Measurements from ENCODE around the gene TRAPPC2L. TPM values are rescaled to one million over a fixed set of nuclear protein-coding genes. Genes with fewer than 3 reads are reported as not detected.
"Not testable (repeated sequence)": the region's sequence is repeated elsewhere in the genome, so short reads cannot be mapped to it uniquely, and the experiment has no call there.

Gene TRAPPC2L
- total RNA-seq, 6 experiments from 2014 or later = 58.0 to 75.9 (median 65.6) TPM

DNA sequence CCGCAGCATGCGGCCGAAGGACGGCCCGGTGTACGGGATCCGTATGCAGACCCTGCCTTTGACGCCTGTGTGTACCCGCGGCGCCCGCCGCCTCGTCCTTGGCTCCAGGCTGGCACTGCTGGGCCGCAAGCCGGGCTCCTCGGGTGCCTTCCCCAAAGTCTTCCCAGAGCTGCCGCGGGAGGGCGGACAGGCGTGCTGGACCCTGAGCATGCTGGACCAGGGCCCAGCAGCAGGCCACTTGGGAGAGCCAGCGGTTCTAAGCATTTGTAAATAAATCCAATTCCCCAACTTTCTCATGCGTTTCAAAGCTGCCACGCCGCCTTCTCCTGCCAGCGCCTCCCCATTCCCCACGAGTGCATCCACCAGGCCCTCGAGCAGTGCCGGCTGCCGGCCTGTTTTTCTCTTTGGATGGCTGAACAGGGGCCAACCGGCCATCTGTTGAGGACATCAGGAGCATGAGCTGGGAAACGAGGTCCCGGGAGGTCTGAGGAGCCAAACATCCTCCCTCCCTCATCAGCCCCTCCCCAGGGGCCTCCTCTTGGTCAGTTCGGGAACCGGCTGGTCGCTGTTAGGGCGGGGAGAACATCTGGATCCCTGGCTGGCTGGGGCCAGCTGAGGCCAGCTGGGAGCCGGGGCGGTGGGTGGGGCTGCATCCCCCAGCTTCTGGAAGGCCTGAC lies 30.1 kb downstream of the TRAPPC2L start:
- no peak overlapping the region for H3K27ac Mint-ChIP-seq
- no peak overlapping the region for H3K4me3 Mint-ChIP-seq
- no peaks in the 10 kb centered on the region for H3K36me3 Mint-ChIP-seq (ENCODE audit: low read depth)
- no peaks in the 10 kb centered on the region for H3K4me1 Mint-ChIP-seq (ENCODE audit: low read depth)
- DNase-seq = no peak
- peaks cover 5% of the 10 kb centered on the region for H3K27me3 Mint-ChIP-seq (ENCODE audit: insufficient read depth)
- TF ChIP-seq, protein P1, sequence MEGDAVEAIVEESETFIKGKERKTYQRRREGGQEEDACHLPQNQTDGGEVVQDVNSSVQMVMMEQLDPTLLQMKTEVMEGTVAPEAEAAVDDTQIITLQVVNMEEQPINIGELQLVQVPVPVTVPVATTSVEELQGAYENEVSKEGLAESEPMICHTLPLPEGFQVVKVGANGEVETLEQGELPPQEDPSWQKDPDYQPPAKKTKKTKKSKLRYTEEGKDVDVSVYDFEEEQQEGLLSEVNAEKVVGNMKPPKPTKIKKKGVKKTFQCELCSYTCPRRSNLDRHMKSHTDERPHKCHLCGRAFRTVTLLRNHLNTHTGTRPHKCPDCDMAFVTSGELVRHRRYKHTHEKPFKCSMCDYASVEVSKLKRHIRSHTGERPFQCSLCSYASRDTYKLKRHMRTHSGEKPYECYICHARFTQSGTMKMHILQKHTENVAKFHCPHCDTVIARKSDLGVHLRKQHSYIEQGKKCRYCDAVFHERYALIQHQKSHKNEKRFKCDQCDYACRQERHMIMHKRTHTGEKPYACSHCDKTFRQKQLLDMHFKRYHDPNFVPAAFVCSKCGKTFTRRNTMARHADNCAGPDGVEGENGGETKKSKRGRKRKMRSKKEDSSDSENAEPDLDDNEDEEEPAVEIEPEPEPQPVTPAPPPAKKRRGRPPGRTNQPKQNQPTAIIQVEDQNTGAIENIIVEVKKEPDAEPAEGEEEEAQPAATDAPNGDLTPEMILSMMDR (IDR thresholded peaks at IDR 0.05) = no peak
- H3K9me3 Mint-ChIP-seq = peaks cover 14% of the 10 kb centered on the region

DNA sequence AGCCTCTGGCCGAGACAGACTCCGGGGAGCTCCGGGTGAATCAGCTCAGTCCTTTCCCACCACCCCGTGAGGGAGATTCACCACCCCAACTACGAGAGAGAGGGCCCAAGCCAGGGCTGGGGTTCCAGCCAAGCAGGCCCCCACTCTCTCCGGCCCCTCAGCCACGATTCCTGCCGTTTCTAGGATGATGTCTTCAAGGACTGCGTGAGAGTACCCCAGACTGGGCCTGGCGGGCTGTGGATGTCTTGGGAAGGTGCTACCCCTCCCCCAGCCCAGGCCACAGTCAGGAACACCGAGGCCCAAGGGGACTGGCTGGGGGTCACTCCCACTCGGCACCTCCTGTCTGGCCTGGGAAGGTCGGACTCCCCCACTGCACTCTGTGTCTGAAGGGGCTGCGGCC lies 31.1 kb downstream of the TRAPPC2L start:
- H3K4me3 Mint-ChIP-seq = no peak overlapping the region
- H3K27ac Mint-ChIP-seq = no peak overlapping the region
- no peak for DNase-seq
- H3K27me3 Mint-ChIP-seq (ENCODE audit: insufficient read depth) = peaks cover 7% of the 10 kb centered on the region; the same call in 1 of the 2 replicates
- TF ChIP-seq, protein P1 (IDR thresholded peaks at IDR 0.05) = no peak
- H3K9me3 Mint-ChIP-seq = peaks cover 14% of the 10 kb centered on the region
- no peaks in the 10 kb centered on the region for H3K4me1 Mint-ChIP-seq (ENCODE audit: low read depth)
- H3K36me3 Mint-ChIP-seq (ENCODE audit: low read depth) = no peaks in the 10 kb centered on the region

DNA sequence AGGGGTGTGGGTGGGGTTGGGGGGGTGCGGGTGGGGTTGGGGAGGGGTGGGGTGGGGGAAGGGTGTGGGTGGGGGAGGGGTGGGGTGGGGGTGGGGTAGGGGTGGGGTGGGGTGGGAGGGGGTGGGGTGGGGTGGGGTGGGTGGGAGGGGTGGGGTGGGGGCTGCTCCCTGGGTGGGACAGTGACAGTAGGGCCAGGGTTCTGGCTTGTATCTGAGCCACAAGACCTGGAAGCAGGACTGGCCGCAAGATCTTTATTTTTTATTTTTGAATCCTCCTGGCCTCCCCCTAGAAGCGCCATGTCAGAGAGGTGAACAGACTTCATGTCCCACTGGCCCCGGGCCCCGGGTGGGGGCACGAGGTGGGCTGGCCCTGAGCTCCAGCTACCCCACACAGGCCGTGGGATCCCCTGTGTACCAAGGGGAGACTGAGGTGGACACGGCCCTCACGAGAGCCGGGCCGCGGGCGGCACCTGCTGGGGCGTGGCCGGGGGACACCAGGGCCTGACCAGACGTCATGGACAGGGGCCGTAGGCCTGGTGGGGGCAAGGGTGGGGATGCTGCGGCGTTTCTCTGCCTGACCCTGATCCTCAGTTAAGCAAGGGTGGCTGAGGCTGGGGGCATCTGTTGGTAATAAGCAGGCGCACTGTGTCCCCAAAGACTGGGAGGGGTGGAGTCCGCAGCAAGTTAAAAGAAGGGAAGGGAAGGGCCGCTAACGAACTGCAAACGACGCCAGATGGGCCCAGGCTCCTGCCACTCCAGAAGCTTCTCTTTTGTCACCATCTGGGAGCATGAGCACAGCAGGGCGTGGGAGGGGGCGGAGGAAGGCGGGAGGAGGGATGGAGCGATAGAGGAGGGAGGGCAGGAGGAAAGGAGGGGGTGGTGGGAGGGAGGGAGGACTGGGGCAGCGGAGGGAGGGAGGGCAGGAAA lies 31.8 kb downstream of the TRAPPC2L start:
- peaks cover 14% of the 10 kb centered on the region for H3K9me3 Mint-ChIP-seq
- H3K27ac Mint-ChIP-seq = no peak overlapping the region
- H3K4me1 Mint-ChIP-seq (ENCODE audit: low read depth) = no peaks in the 10 kb centered on the region
- no peak for DNase-seq
- no peak overlapping the region for H3K4me3 Mint-ChIP-seq
- no peaks in the 10 kb centered on the region for H3K36me3 Mint-ChIP-seq (ENCODE audit: low read depth)
- peaks cover 9% of the 10 kb centered on the region; the same call in 1 of the 2 replicates for H3K27me3 Mint-ChIP-seq (ENCODE audit: insufficient read depth)
- TF ChIP-seq, protein P1 (IDR thresholded peaks at IDR 0.05) = no peak

DNA sequence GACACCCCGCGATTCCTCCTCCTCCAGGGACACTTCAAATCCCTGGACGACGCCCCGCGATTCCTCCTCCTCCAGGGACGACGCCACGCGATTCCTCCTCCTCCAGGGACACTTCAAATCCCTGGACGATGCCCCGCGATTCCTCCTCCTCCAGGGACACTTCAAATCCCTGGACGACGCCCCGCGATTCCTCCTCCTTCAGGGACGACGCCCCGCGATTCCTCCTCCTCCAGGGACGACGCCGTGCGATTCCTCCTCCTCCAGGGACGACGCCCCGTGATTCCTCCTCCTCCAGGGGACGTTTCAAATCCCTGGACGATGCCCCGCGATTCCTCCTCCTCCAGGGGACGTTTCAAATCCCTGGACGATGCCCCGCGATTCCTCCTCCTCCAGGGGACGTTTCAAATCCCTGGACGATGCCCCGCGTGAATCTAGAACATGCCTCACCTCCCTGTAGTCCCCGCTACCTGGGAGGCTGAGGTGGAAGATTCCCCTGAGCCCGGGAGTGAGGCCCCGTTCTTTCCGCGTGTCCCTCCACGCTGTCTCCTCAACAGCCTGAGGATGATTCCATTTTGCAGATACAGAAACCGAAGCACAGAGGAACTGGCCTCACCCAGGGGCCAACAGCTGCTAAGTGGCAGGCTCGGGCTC lies 32.9 kb downstream of the TRAPPC2L start:
- DNase-seq; H3K4me3 Mint-ChIP-seq; H3K27ac Mint-ChIP-seq; H3K36me3 Mint-ChIP-seq (ENCODE audit: low read depth); H3K27me3 Mint-ChIP-seq (ENCODE audit: insufficient read depth); H3K4me1 Mint-ChIP-seq (ENCODE audit: low read depth): not testable (repeated sequence)
- H3K9me3 Mint-ChIP-seq = peaks cover 14% of the 10 kb centered on the region

DNA sequence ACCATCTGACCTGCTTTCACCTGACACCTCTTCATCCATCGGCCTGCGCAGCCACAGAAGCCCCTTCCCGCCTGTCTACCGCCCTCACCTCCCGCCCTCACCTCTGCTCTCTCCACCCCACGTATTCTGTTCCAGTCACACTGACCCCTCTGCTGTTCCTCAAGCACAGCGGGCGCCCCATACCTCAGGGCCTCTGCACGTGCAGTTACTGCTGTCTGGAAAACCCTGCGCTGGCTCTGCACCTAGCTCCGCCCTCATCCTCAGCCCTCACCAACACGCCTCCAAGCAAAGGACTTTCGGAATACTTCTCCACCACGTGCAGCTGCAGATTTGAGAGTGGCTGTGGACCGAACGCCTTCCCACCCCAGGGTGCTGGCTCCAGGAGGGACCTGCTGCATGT lies 34.2 kb downstream of the TRAPPC2L start:
- TF ChIP-seq, protein P1 (IDR thresholded peaks at IDR 0.05) = no peak
- Mint-ChIP-seq H3K4me1 (ENCODE audit: low read depth) (no peaks in the 10 kb centered on the region), H3K9me3 (peaks cover 14% of the 10 kb centered on the region), H3K4me3 (no peak overlapping the region), H3K36me3 (ENCODE audit: low read depth) (no peaks in the 10 kb centered on the region), H3K27me3 (ENCODE audit: insufficient read depth) (peaks cover 11% of the 10 kb centered on the region), H3K27ac (no peak overlapping the region)
- no peak for DNase-seq
